ENCODE results near the gene PRKAR1B.

Gene PRKAR1B

GRCh38 chr7:576524-577277 lies 150.4 kb downstream of the PRKAR1B start:
- no peak for DNase-seq

- peak in 13 of 58 donors; percentile 6 to 56 (median 21) for DNase-seq
Observed at GRCh38 chr7:575425-576366, 151.4 kb downstream of the PRKAR1B start.

- peak in 4 of 58 donors; percentile 26 to 37 (median 30) for DNase-seq
Observed at GRCh38 chr7:574661-575395, 152.3 kb downstream of the PRKAR1B start.

GRCh38 chr7:573933-574381 lies 153.1 kb downstream of the PRKAR1B start:
- peak in 1 of 58 donors; percentile 44 for DNase-seq

- no peak for DNase-seq
Observed at GRCh38 chr7:573269-573932, 153.7 kb downstream of the PRKAR1B start.

GRCh38 chr7:572416-573268 lies 154.4 kb downstream of the PRKAR1B start:
- DNase-seq = no peak

- DNase-seq = no peak
Observed at GRCh38 chr7:571718-572415, 155.2 kb downstream of the PRKAR1B start.

GRCh38 chr7:571096-571717 lies 155.9 kb downstream of the PRKAR1B start:
- DNase-seq = no peak

GRCh38 chr7:570801-571070 lies 156.3 kb downstream of the PRKAR1B start:
- DNase-seq = no peak

GRCh38 chr7:569996-570800 lies 156.9 kb downstream of the PRKAR1B start:
- no peak for DNase-seq

GRCh38 chr7:569071-569855 lies 157.8 kb downstream of the PRKAR1B start:
- DNase-seq = no peak

- no peak for DNase-seq
Observed at GRCh38 chr7:568031-568951, 158.8 kb downstream of the PRKAR1B start.

GRCh38 chr7:567305-567883 lies 159.7 kb downstream of the PRKAR1B start:
- DNase-seq = no peak

- DNase-seq = no peak
Observed at GRCh38 chr7:566100-566499, 161.0 kb downstream of the PRKAR1B start.

- DNase-seq = peak in 1 of 58 donors; percentile 2
Observed at GRCh38 chr7:564176-564865, 162.8 kb downstream of the PRKAR1B start.
